Skin epidermis (tissue), 12 donors: Measurements from ENCODE around the gene SLC6A20.
"Not testable (repeated sequence)": the region's sequence is repeated elsewhere in the genome, so short reads cannot be mapped to it uniquely, and the experiment has no call there.

Experiments used
- H3K27ac ChIP-seq, 21 experiments: fragments of 200-600 bp; sonication (generic) in 11 of 21; one replicate each; pipeline ENCODE4 v1.5.0; 2020; ENCODE audit warnings: mild to moderate bottlenecking in 3 of 21, inconsistent platforms in 2 of 21, moderate library complexity in 2 of 21
- H3K4me3 ChIP-seq, 7 experiments: fragments of 200-600 bp; sonication (generic) in 2 of 7; one replicate each; pipeline ENCODE4 v1.5.0; 2020; ENCODE audit warnings: inconsistent platforms in 2 of 7, mild to moderate bottlenecking in 2 of 7, moderate library complexity in 1 of 7

The SLC6A20 gene

DNA sequence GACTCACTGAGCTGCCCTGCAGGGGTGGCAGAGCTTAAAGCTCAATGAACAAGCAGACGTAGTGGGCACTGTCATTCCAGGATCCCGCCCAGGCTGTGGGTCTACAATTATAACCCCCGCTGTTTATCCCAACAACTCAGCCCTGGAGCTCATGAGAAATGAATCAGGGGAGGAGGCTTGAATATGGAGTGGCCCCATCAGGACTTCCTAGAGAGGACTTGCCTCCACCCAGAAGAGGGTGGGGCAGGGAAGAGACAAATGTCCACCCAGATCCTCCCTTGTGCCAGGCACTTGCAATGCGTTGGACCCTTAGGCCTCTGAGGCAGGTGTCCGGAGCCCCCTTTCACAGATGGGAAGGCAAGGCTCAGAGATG, 33.0 kb downstream of the SLC6A20 start:
- H3K27ac ChIP-seq = no peak overlapping the region
- H3K4me3 ChIP-seq = no peak overlapping the region

DNA sequence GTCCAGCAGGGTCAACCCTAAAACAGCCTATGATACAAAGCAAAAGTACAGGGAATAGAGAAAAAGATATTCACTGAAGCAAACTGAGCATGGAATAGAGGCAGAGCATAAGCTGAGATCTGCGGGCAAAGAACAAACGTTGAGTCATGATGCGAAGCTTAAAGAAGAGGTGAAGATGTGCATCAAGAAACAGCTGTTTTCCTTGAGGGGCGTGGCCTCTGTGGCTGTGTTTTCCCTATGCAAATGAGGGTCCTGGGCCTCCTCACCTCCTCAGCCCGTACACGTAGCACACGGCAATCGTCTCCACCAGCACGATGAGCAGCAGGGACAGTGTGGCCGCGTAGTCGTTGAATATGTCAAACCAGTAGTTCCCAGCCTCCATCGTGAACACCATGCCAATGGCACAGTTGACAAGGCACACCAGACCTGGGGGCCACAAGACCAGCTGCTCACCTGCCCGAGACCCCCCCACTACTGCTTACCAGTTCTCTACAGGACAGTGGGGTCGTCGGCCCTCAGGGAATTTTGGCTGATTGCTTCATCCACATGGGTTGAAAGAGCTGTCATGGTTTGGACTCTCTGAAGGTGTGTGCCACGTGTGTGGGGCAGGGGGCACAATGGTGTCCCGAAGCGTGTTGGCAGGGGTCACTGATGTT, 33.6 kb downstream of the SLC6A20 start:
- H3K4me3 ChIP-seq = no peak overlapping the region
- H3K27ac ChIP-seq = no peak overlapping the region

DNA sequence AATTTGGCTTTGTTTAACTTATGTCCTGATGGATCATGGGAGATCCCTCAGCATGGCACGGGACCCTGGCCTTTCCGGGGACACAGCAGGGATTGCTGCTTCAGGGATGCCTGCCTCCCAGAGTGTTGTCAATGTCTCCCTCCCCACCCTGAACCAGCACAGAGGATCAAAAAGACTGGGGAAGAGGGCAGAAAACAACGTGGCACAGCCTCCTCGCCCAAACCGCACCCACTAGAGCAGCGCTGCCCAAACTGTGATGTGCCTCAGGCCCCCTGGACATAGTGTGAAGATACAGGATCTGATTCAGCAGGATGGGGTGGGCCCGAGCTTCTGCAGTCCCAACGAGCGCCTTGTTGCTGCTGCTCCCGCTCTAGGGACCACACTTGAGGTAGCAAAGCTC, 34.5 kb downstream of the SLC6A20 start:
- H3K27ac ChIP-seq = no peak overlapping the region
- no peak overlapping the region for H3K4me3 ChIP-seq

DNA sequence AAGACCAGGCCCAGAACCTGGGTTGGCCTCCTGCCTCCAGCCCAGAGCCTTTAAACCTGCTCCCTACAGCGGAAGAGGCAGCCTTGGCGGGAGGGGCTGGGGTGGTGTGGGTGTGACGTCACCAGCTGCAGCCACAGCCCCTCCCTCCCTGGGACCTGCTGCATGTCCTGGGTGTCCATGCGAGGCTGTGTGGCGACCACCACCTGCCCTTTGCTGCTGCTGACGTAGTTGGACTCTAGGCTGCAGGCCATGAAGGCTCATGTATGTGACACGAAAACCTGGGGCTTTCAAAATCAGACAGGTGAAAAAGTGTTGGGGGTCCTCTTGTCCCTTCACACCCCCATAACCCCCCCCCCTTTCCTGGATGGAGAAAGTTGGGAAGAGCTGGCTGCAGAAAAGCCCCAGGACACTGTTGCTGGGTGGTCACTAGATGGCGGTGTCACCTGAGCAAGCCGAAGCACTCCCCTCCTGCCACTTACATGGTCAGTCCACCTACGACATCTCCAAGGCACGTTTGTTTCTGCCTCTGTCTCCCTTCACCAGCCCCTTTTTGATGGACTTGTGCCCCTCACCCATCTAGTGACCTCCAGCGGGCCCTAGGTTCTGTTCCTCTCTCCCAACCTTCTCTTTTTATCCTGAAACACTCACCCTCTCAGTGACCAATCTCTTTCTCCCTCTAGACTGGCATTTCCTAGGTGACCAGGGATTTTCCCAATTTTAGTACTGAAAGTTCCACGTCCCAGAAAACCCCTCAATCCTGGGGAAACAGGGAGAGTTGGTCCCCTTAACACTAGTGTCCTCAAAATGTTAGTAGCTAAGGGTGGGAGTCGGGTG, 35.2 kb downstream of the SLC6A20 start:
- H3K27ac ChIP-seq = no peak overlapping the region

DNA sequence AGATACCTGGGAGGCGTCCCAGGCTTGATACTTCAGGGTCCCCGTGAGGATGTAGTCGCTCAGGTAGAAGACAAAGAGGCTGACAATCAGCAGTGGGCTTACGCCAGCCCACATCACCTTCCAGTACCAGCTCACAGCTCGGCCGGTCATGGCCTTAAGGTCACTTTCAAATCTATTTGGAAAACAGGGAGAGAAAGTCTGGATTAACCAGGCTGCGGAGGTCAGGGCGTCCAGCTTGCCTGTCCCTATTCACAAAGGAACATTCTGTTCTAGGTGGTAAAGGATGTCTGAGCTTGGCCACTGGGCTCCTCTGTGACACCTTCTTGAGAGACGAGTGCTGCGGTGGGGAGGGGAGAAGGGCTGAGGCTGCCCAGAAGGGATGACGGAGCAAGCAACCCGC, 36.5 kb downstream of the SLC6A20 start:
- H3K27ac ChIP-seq = no peak overlapping the region
- H3K4me3 ChIP-seq = no peak overlapping the region

More for the DNA sequence above, 35.2 kb downstream of the SLC6A20 start:
- H3K4me3 ChIP-seq = no peak overlapping the region

DNA sequence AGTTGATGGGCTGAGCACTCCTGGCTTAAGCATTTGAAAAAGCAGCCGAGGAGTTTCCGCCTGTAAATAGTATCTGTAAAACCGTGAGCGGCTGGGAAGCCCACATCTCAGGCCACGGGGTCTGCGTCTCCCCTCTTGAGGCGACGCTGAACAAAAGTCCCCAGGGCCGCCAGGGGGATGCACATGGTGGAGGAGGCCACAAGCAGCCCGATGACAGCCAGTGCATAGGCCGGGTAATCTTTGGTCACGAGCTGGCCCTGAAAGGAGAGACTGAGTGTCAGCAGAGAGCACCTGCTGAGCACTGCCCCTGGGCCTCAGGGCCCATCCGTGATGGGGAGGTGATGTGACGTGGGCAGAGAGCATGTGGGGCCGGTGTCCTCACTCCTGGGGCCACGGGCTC, 37.5 kb downstream of the SLC6A20 start:
- H3K4me3 ChIP-seq = no peak overlapping the region

DNA sequence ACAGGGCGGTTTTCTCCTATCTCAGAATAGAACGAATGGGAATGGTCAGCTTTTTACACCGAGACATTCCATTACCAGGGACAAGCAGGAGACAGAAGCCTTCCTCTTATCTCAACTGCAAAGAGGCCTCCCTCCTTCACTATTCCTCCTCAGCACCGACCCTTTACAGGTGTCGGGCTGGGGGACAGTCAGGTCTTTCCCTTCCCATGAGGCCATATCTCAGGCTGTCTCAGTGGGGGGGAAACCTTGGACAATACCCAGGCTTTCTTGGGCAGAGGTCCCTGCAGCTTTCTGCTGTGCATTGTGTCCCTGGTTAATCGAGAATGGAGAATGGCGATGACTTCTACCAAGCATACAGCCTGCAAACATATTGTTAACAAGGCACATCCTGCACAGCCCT, 39.2 kb downstream of the SLC6A20 start:
- H3K4me3 ChIP-seq, H3K27ac ChIP-seq: not testable (repeated sequence)

More for the DNA sequence above, 37.5 kb downstream of the SLC6A20 start:
- H3K27ac ChIP-seq = no peak overlapping the region

DNA sequence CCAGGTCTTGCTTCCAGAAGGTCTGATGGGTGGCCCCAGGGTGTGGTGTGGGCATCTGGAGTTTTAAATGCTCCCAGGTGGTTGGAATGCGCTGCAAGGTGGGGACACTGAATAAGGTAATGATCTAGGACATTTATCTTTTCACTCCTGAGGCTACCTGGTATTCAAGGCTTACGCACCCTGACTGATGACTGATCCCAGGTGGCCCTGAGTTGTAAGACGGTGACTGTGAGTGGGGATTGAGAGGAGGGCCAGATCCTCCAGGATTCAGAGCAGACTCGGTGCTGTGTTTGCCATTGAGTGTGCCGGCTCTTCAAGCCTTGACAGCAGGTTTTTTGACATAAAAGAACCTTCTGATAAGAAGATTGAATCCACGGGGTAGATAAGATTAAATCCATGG, 40.3 kb downstream of the SLC6A20 start:
- H3K4me3 ChIP-seq = no peak overlapping the region

DNA sequence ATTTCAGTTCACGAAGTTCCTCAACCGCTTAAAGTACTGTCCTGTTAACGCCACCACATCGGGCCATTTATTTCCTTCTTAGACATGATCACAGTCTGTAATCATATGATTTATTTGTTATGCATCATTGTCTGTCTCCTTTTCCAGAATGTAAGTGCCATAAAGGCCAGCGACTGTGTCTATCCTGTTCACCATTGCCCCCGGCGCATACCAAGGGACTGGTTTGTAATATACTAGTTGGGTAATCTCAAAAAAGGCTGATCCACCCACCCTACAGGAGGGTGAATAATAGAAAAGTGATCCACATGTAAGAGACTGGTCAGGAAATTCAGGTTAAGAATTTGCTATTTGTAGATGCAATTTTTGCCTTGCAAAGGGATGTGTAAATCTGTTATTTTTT, 41.9 kb downstream of the SLC6A20 start:
- no peak overlapping the region for H3K27ac ChIP-seq
- H3K4me3 ChIP-seq = no peak overlapping the region

More for the DNA sequence above, 40.3 kb downstream of the SLC6A20 start:
- no peak overlapping the region for H3K27ac ChIP-seq

DNA sequence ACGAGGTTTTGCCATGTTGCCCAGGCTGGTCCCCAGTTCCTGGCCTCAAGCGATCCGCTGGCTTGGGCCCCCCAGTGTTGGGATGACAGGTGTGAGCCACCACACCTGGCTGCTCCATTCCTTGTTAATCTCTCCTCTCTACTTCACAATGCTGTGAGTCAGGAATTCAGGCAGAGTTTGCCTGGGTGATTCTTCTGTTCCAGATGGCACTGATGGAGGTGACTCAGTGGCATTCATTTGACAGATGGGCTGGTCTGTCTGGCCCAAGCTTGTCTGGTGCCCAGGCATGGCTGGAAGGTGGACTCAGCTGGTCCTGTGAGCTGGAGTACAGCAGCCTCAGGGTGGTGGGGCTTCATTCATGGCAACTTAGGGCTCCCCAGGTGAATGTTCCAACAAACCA, 43.2 kb downstream of the SLC6A20 start:
- Histone ChIP-seq H3K4me3 (no peak overlapping the region), H3K27ac (no peak overlapping the region)

DNA sequence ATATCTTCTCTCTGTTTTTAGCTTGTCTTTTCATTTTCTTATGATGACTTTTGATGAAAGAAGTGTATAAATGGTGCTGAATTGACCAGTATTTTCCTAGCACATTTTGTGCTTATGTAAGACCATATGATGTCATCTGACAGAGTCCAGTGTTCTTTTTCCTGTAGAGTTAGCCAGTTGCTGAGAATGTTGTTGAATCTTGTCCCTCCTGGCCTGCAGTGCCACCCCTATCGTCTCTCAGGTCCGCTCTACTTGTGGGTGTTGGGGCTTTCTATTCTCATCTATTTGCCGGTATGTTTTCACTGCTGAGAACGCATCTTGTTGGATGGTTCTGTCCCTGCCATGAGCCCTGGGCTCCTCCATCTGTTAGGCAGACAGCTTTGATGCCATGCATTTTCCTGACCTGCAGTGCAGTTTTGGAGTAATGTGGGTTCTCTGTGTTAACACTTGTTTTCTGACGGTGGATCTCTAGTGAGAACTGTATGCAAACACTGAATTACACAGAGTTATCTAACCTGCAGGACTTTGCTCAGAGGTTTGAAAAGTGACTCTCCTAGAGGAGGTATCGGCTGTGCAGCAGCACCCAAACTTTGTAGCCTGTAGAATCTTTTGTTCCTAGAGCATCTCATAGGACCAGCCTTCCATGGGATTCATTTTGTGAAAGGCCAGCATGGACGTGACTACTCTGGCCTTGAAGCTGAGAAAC, 44.6 kb downstream of the SLC6A20 start:
- Histone ChIP-seq H3K27ac (no peak overlapping the region), H3K4me3 (no peak overlapping the region)

DNA sequence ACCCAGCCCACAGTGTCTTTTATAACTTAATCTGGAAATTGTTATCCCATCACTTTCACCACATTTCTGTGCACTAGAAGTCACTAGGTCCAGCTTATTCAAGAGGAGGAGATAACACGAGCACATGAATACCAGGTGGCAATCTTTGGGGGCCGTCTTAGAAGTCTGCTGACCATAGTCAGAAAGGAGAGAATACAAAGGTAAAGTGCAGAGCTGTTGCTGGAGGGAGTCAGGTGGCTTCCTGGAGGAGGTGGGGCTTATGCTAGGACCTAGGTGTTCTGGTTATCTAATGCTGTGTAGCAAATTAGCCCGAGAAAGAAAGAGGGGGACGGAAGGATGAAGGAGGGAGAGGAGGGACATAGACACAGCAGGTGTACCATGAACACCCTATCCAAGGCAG, 46.5 kb downstream of the SLC6A20 start:
- H3K27ac ChIP-seq = no peak overlapping the region

DNA sequence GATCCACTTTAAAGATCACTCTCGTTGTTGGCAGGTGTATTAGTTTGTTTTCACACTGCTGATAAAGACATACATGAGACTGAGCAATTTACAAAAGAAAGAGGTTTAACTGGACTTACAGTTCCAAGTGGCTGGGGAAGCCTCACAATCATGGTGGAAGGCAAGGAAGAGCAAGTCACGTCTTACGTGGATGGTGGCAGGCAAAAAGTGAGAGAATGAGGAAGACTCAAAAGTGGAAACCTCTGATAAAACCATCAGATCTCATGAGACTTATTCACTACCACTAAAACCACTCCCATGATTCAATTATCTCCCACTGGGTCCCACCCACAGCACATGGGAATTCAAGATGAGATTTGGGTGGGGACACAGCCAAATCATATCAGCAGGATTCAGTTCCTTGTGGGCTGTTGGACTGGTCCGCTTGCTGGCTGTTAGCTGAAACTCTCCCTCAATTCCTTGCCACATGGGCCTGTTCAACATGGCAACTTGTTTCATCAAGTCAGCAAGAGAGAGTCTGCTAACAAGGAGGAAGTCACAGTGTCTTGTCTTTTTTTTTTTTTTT, 47.2 kb downstream of the SLC6A20 start:
- not testable (repeated sequence) for H3K4me3 ChIP-seq, H3K27ac ChIP-seq

More for the DNA sequence above, 46.5 kb downstream of the SLC6A20 start:
- no peak overlapping the region for H3K4me3 ChIP-seq

DNA sequence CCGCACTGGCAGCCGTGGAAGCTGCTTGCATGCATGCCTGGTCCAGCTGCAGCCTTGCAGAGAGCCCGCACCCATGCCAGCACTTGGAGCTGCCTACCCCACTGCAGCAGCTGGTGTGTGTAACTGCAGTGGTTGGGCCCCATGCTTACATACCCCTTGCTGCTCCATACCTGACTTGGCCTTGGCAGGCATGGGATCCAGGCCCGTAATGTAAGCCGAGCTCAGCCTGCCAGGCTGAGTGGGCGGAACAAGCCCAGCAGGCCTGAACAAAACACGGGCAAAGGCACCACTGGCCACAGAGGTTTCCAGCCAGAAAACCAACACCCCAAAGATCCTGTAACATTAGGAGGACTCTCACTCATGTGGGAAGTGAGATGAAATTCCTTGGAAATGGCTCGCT, 48.3 kb downstream of the SLC6A20 start:
- Histone ChIP-seq H3K27ac (no peak overlapping the region), H3K4me3 (no peak overlapping the region)

DNA sequence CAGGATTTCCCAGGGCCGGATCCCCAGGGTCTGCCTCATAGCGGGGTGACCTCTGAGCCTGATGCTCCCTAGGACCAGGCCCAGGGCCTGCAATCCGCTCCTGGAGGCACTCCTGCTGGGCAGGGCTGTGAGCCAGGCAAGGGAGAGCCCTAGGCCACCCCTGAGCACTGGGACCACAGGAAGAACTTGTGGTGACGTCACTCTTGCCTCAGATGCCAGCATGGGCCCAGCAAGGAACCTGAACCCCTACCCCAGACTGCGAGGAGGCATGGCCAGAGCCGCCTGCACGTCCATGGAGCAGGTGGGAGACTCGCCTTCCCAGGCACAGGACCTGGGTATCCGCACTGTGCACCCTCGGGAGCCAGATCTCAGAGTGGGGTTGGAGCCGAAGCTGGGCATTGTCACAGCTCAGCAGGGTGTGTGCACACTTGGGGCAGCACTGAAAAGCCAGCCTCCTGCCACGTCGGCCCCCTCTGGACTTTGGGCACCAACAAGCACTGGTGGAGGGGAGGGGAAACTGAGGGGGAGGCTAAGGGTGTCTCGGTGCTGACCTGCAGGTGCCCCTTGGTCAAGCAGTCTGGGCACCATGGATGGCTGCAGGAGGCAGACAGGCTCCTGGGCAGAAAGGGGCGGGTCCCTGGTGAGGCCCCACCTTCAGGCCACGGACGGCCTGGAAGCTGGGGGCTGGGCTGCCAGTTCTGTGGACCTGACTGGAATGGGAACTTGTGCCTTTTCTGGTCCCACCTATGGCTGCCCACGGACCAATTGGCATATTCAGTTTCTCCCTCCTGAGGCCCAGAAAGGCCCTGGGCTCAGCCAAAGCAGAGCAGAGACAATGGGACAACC, 49.3 kb downstream of the SLC6A20 start:
- Histone ChIP-seq H3K4me3 (no peak overlapping the region), H3K27ac (no peak overlapping the region)

DNA sequence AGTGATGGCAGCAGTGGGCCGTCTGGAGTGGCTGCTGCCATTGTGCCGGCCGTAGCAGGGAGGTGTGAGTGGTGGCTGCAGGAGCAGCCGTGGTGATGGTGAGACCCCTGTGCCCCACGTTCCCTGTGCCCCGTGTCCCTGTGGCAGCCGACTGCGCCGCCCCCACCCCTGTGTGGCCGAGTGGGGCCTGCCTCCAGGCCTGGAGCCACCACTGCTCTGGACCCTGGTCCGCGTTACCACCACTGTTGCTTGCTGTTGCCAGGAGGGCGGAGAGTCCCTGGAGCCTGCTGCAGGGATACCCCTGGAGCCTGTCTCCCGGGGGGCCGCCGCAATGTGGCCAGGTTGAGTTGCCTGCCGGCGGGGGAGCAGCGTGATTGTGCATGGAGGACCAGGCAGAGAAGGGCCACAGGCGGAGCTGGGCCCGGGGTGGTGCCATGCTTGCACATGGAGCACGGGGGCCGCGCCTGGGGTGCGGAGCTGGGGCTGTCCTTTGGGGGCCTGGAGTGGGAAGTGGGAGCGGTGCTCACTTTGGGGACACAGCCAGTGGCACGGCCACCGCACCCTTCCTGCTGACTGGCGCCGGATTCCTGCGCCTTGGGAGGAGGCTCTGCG, 50.1 kb downstream of the SLC6A20 start:
- H3K27ac ChIP-seq = no peak overlapping the region
- H3K4me3 ChIP-seq = no peak overlapping the region

DNA sequence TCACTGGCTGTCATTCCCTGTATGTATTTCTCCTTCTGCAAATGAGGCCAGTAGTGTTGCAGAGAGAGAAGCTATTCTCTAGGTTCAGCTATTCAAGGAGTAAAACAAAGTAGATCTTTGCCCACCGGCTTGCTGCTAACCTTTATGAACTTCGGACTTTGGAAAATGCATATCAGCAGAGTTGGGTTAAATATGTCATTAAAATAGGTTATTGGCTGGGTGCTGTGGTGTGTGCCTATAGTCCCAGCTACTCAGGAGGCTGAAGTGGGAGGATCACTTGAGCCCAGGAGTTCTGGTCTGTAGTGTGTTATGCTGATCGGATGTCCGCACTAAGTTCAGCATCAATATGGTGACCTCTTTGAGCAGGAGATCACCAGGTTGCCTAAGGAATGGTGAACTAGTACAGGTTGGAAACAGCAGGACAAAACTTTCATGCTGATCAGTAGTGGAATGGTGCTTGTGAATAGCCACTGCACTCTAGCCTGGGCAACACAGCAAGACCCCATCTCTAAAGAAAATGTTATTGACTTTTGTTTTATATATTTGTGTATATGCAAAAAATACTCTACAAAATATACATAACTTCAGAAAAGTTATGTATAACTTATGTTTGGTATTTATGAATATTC, 53.8 kb downstream of the SLC6A20 start:
- no peak overlapping the region for H3K4me3 ChIP-seq
- H3K27ac ChIP-seq = no peak overlapping the region

DNA sequence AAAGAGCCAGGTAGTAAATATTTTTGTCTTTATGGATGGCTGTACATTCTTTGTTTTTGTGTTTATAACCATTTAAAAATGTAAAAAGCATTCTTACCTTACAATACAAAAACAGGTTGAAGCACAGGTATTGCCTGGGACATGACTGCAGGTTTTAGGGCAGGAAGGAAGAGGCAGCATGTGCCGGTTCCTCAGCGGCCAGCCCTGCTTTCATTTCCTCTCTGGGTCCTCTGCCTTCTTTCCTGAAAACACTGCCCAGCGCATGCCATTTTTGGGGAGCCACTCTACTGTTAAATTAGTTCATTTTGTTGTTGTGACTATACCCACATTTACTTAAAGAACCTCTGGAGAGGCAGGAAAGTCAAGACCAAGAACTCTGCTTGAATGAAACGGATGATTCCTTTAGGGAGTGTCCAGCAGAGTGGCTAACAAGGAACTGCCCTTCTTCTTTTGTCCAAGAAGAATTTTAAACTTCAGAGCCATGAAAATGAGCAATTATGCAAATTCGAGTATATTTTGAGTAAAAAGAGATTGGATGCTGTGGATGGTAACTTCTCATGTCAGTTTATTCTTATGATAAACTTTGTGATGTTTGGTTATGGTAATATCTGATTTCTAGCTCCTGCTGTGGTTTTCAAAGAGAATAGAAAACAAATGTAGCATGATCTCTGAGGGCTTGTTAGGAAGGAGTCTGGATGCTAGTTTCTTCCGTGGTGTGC, 54.4 kb downstream of the SLC6A20 start:
- H3K4me3 ChIP-seq = no peak overlapping the region

More for the DNA sequence above, 54.4 kb downstream of the SLC6A20 start:
- H3K27ac ChIP-seq = no peak overlapping the region
